Mesenchymal stem cell (in vitro differentiated cells and primary cell): ENCODE measurements around the gene EMP1.

ENCODE experiments used
- DNase-seq: peaks from one replicate; pipeline ENCODE4 v3.0.0-alpha.2; 2013
- H2AFZ ChIP-seq: one replicate; pipeline ENCODE4 v1.6.1; 2013; ENCODE audit warnings: low read depth, mild to moderate bottlenecking, control low read depth, inconsistent platforms, low read length, moderate library complexity
- H2AK5ac ChIP-seq: 2 replicates; pipeline ENCODE4 v1.6.1; 2013; ENCODE audit warnings: low read length, moderate library complexity, mild to moderate bottlenecking, inconsistent platforms; ENCODE audit not compliant: severe bottlenecking
- H2BK120ac ChIP-seq: one replicate; pipeline ENCODE4 v1.6.1; 2013; ENCODE audit warnings: low read depth, mild to moderate bottlenecking, inconsistent platforms, low read length, moderate library complexity
- H2BK12ac ChIP-seq, 2 experiments: one replicate each; pipeline ENCODE4 v1.6.1; 2013; ENCODE audit warnings: inconsistent platforms in 2 of 2, low read length in 2 of 2, mild to moderate bottlenecking in 2 of 2, moderate library complexity in 2 of 2, control low read depth in 1 of 2
- H2BK15ac ChIP-seq: one replicate; pipeline ENCODE4 v1.6.1; 2013; ENCODE audit warnings: mild to moderate bottlenecking, low read depth, inconsistent platforms; ENCODE audit not compliant: poor library complexity, severe bottlenecking
- H2BK5ac ChIP-seq: 2 replicates; pipeline ENCODE4 v1.6.1; 2013; ENCODE audit warnings: low read depth, mild to moderate bottlenecking, low read length, control low read depth, inconsistent platforms; ENCODE audit not compliant: poor library complexity, severe bottlenecking
- H3K14ac ChIP-seq, 2 experiments: one replicate each; pipeline ENCODE4 v1.6.1; 2013; ENCODE audit warnings: inconsistent platforms in 2 of 2, low read length in 2 of 2, control low read depth in 1 of 2, mild to moderate bottlenecking in 1 of 2, moderate library complexity in 1 of 2
- H3K18ac ChIP-seq, 2 experiments: one replicate each; pipeline ENCODE4 v1.6.1; 2013; ENCODE audit warnings: inconsistent platforms in 2 of 2, low read length in 2 of 2, control low read depth in 1 of 2, low read depth in 1 of 2, mild to moderate bottlenecking in 1 of 2
- H3K23ac ChIP-seq, 2 experiments: one replicate each; pipeline ENCODE4 v1.6.1; 2013; ENCODE audit warnings: inconsistent platforms in 2 of 2, low read length in 2 of 2, mild to moderate bottlenecking in 2 of 2, moderate library complexity in 2 of 2, control low read depth in 1 of 2
- H3K27ac ChIP-seq: 2 replicates; pipeline ENCODE4 v1.5.1; 2013; ENCODE audit warnings: mild to moderate bottlenecking, moderate library complexity, low read length, control low read depth, inconsistent platforms; ENCODE audit not compliant: poor library complexity, severe bottlenecking
- H3K27me3 ChIP-seq, 2 experiments: 2 replicates each; pipeline versions ENCODE4 v1.6.1 to v1.7.0; 2013; ENCODE audit warnings: low read length in 2 of 2, mild to moderate bottlenecking in 2 of 2, moderate library complexity in 2 of 2, control low read depth in 1 of 2, inconsistent platforms in 1 of 2; ENCODE audit not compliant: control insufficient read depth in 1 of 2, insufficient read depth in 1 of 2
- H3K36me3 ChIP-seq, 2 experiments: 2 replicates each; pipeline versions ENCODE4 v1.6.1 to v1.7.0; 2013; ENCODE audit warnings: low read length in 2 of 2, control low read depth in 1 of 2, inconsistent platforms in 1 of 2, low read depth in 1 of 2, mild to moderate bottlenecking in 1 of 2; ENCODE audit not compliant: insufficient read depth in 2 of 2, control insufficient read depth in 1 of 2
- H3K4ac ChIP-seq, 2 experiments: one replicate each; pipeline ENCODE4 v1.6.1; 2013; ENCODE audit warnings: inconsistent platforms in 2 of 2, low read length in 2 of 2, mild to moderate bottlenecking in 2 of 2, moderate library complexity in 2 of 2, control low read depth in 1 of 2, low read depth in 1 of 2
- H3K4me1 ChIP-seq: 2 replicates; pipeline ENCODE4 v1.6.1; 2013; ENCODE audit warnings: low read depth, low read length, control low read depth; ENCODE audit not compliant: control insufficient read depth, insufficient read depth
- H3K4me2 ChIP-seq: 2 replicates; pipeline ENCODE4 v1.6.1; 2013; ENCODE audit warnings: low read length, mild to moderate bottlenecking, inconsistent platforms; ENCODE audit not compliant: poor library complexity, severe bottlenecking
- H3K4me3 ChIP-seq, 2 experiments: 2 replicates each; pipeline versions ENCODE4 v1.5.1 to v1.7.0; 2013; ENCODE audit warnings: low read length in 2 of 2, mild to moderate bottlenecking in 2 of 2, control low read depth in 1 of 2, low read depth in 1 of 2; ENCODE audit not compliant: insufficient read depth in 1 of 2
- H3K79me1 ChIP-seq: replicated peaks from 2 replicates; pipeline ENCODE4 v1.6.1; 2013; ENCODE audit warnings: mild to moderate bottlenecking, control low read depth, low read length, inconsistent platforms; ENCODE audit not compliant: poor library complexity, severe bottlenecking
- H3K9ac ChIP-seq: 2 replicates; pipeline ENCODE4 v1.7.0; 2013; ENCODE audit warnings: mild to moderate bottlenecking, low read length, moderate library complexity
- H3K9me3 ChIP-seq: 2 replicates; pipeline ENCODE4 v1.7.0; 2013; ENCODE audit warnings: mild to moderate bottlenecking, low read length; ENCODE audit not compliant: control insufficient read depth
- H4K8ac ChIP-seq: one replicate; pipeline ENCODE4 v1.6.1; 2013; ENCODE audit warnings: inconsistent platforms, mild to moderate bottlenecking, low read length, moderate library complexity
- H4K91ac ChIP-seq: one replicate; pipeline ENCODE4 v1.6.1; 2013; ENCODE audit warnings: mild to moderate bottlenecking, low read length, inconsistent platforms
- WGBS: methylation state at CpG from one replicate; pipeline ENCODE4 v1.1.7; 2013; ENCODE audit warnings: mixed read lengths; 5-methylcytosine and 5-hydroxymethylcytosine counted together

Gene EMP1

DNA sequence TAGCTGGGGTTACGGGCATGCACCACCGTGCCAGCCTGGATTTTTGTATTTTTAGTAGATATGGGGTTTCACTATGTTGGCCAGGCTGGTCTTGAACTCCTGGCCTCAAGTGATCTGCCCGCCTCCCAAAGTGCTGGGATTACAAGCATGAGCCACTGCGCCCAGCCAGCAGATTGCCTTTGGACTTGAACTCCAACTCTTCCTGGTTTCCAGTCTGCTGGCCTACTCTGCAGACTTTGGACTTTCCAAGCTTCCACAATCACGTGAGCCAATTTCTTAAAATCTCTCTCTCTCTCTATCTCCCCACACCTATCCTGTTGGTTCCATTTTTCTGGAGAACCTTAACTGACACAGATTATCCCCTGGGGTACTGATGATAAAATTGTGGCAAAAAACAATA, 55.0 kb downstream of the EMP1 start:
- Histone ChIP-seq H3K27me3 (no peaks in the 10 kb centered on the region), H3K36me3 (no peaks in the 10 kb centered on the region), H3K4me1 (peaks cover 8% of the 10 kb centered on the region), H2BK12ac (no peak overlapping the region), H3K14ac (no peak overlapping the region), H2BK5ac (no peak overlapping the region), H3K4me2 (no peak overlapping the region), H4K91ac (no peak overlapping the region), H2BK120ac (no peak overlapping the region), H3K27ac (no peak overlapping the region), H3K9me3 (no peaks in the 10 kb centered on the region), H3K79me1 (no peaks in the 10 kb centered on the region), H3K23ac (no peak overlapping the region), H3K9ac (no peak overlapping the region), H2BK15ac (no peak overlapping the region), H4K8ac (no peak overlapping the region), H3K4ac (no peak overlapping the region), H2AFZ (no peak overlapping the region), H3K4me3 (no peak overlapping the region), H2AK5ac (no peak overlapping the region), H3K18ac (no peak overlapping the region)
- 82% methylated on average over 4 of the region's 5 CpGs for WGBS
- DNase-seq: no peak

DNA sequence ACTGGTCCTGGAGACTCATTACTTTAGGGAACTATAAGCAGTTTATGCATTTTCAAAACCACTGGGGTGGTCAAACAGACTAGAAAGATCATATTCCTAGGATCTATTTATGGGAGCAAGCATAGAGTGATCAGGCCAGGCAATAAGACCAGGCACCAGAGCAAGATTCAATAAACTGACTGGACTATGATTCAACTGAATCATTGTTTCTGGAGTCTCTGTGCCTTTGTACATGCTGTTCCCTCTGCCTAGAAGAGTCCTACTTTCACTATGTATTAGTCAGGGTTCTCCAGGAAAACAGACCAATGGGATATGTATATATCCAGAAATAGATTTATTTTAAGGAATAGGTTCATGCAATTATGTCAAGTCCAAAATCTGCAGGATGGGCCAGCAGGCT, 55.5 kb downstream of the EMP1 start:
- Histone ChIP-seq H3K14ac (no peak overlapping the region), H3K4me2 (no peak overlapping the region), H3K9ac (no peak overlapping the region), H2BK120ac (no peak overlapping the region), H2AK5ac (no peak overlapping the region), H3K27me3 (no peaks in the 10 kb centered on the region), H2AFZ (no peak overlapping the region), H3K23ac (no peak overlapping the region), H3K27ac (no peak overlapping the region), H3K79me1 (no peaks in the 10 kb centered on the region), H3K9me3 (no peaks in the 10 kb centered on the region), H2BK5ac (no peak overlapping the region), H2BK12ac (no peak overlapping the region), H3K4ac (no peak overlapping the region), H3K18ac (no peak overlapping the region), H4K91ac (no peak overlapping the region), H2BK15ac (no peak overlapping the region), H3K4me3 (no peak overlapping the region), H4K8ac (no peak overlapping the region), H3K4me1 (peaks cover 8% of the 10 kb centered on the region), H3K36me3 (no peaks in the 10 kb centered on the region)
- DNase-seq: no peak

DNA sequence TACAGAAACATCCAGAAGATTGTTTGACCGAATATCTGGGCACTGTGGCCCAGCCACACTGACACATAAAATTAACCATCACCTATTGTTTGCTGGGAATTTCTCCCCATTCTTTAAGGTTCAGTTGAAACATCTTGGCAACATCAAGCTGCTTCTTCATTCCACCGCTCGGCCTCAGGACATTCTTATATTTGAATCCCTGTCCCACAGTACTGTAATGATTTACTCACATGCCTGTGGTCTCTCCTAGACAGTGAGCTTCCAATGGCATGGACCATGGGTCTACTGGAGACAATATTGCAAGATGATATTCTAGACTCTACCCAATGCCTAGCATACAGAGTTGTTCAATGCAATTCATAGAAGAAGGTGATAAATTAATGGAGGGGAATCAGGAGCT, 56.1 kb downstream of the EMP1 start:
- 86% methylated on average over 3 of the region's 3 CpGs for WGBS
- Histone ChIP-seq H2BK15ac (no peak overlapping the region), H3K9ac (no peak overlapping the region)

DNA sequence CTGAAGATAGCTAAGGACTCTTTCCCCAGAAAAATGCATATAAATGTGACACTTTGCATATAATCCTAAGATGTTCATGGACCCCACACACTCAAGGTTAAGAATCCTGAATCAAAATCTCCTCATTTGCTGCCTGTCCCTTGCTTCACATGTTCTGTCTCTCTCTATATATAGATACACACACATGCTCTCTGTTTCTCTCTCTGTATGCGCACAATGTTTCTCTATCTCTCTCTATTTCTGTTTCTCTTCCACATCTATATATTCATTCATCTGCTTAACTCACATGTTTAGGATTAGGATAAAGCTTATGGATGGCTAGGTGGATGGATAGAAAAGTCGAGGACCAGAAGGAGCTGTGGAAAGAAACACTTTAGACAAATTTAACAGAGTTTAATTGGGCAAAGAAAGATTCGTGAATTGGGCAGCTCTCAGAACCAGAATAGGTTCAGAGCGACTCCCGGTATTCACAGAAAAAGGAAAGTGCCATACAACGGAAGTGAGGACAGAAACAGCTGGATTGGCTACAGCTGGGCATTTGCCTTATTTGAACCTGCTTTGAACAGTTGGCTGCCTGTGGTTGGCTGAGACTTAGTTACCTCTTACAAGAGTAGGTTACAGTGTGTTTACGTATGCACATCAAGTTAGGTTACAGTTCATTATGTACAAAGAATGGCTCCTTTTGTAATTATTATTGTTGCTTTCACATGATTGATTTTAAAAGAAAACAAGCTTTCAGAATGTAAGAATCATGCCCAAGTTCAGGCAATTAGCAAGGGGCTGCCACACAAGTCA, 57.6 kb downstream of the EMP1 start:
- no peak overlapping the region for H3K4me3 ChIP-seq

More for the DNA sequence above, 56.1 kb downstream of the EMP1 start:
- Histone ChIP-seq H2AFZ (no peak overlapping the region), H3K14ac (no peak overlapping the region), H3K4me2 (no peak overlapping the region), H3K23ac (no peak overlapping the region), H2AK5ac (no peak overlapping the region), H2BK5ac (no peak overlapping the region), H2BK120ac (no peak overlapping the region), H3K18ac (no peak overlapping the region), H4K91ac (no peak overlapping the region), H3K4me1 (peaks cover 8% of the 10 kb centered on the region), H4K8ac (no peak overlapping the region), H3K36me3 (no peaks in the 10 kb centered on the region), H2BK12ac (no peak overlapping the region), H3K4ac (no peak overlapping the region), H3K79me1 (no peaks in the 10 kb centered on the region), H3K27ac (no peak overlapping the region), H3K9me3 (no peaks in the 10 kb centered on the region), H3K27me3 (no peaks in the 10 kb centered on the region), H3K4me3 (no peak overlapping the region)
- DNase-seq: no peak

More for the DNA sequence above, 57.6 kb downstream of the EMP1 start:
- Histone ChIP-seq H3K79me1 (no peaks in the 10 kb centered on the region), H3K27ac (no peak overlapping the region), H4K91ac (no peak overlapping the region), H2AFZ (no peak overlapping the region), H2AK5ac (no peak overlapping the region), H3K23ac (no peak overlapping the region), H2BK120ac (no peak overlapping the region), H3K4me2 (no peak overlapping the region), H3K27me3 (peaks cover 0 to 7% of the 10 kb centered on the region in 2 experiments), H2BK5ac (no peak overlapping the region), H2BK12ac (no peak overlapping the region), H3K4me1 (peaks cover 6% of the 10 kb centered on the region), H3K36me3 (no peaks in the 10 kb centered on the region), H3K14ac (no peak overlapping the region), H2BK15ac (no peak overlapping the region), H3K18ac (no peak overlapping the region), H3K9ac (no peak overlapping the region), H3K4ac (no peak overlapping the region), H4K8ac (no peak overlapping the region), H3K9me3 (no peaks in the 10 kb centered on the region)
- 84% methylated on average over 5 of the region's 7 CpGs for WGBS
- no peak for DNase-seq
